GM12891 (cell line): ENCODE results near the gene GHRL.

Source experiments
- PAX5 ChIP-seq: IDR thresholded peaks from 2 replicates; pipeline ENCODE4 v1.6.1; 2011; ENCODE audit warnings: low read length, moderate library complexity, mild to moderate bottlenecking; ENCODE audit not compliant: insufficient read depth, severe bottlenecking
- POLR2A ChIP-seq: IDR thresholded peaks from 2 replicates; pipeline ENCODE4 v1.6.1; 2011; ENCODE audit warnings: low read depth, low read length, control low read depth
- SPI1 ChIP-seq: IDR thresholded peaks from 2 replicates; pipeline ENCODE4 v1.6.1; 2011; ENCODE audit warnings: low read depth, low read length, control low read depth
- TAF1 ChIP-seq: IDR thresholded peaks from 2 replicates; pipeline ENCODE4 v1.6.1; 2011; ENCODE audit warnings: low read depth, low read length, control low read depth

- TF ChIP-seq TAF1 (no peak), PAX5 (no peak), POLR2A (no peak), SPI1 (no peak)
These were observed 9.1 kb downstream of the GHRL start for GRCh38 chr3:10283638-10284037.
